ENCODE data around the gene BMP7.

BMP7 gene

DNA sequence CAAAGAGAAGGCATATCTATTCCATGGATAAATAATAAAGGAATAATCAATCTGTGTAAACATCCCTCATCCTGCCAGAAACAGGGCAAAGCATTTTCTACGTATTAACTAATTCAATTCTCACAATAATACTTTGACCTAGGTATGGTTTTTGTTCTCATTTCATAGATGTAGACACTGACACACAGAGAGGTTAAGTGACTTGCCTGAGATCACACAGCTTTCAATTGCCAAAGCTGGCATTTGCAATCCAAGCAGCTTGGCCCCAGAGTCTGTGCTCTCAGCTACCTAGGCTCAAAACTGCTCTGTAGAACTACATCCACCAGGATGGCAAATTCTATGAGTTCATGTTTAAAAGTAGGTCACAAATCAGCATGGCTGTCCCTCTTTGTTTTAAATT is 124.9 kb downstream of the BMP7 start:
- no peak for DNase-seq

- no peak for DNase-seq
Observed at GRCh38 chr20:57140416-57140965, 126.0 kb downstream of the BMP7 start.

- no peak for DNase-seq
Observed at GRCh38 chr20:57139342-57140093, 126.9 kb downstream of the BMP7 start.

- no peak for DNase-seq
Observed at GRCh38 chr20:57138198-57138995, 128.0 kb downstream of the BMP7 start.

GRCh38 chr20:57137676-57138075 is 128.8 kb downstream of the BMP7 start:
- DNase-seq = no peak

- DNase-seq = no peak
Observed at GRCh38 chr20:57136734-57137133, 129.7 kb downstream of the BMP7 start.

GRCh38 chr20:57135875-57136274 is 130.6 kb downstream of the BMP7 start:
- DNase-seq = no peak

GRCh38 chr20:57134804-57135203 is 131.6 kb downstream of the BMP7 start:
- DNase-seq = no peak

DNA sequence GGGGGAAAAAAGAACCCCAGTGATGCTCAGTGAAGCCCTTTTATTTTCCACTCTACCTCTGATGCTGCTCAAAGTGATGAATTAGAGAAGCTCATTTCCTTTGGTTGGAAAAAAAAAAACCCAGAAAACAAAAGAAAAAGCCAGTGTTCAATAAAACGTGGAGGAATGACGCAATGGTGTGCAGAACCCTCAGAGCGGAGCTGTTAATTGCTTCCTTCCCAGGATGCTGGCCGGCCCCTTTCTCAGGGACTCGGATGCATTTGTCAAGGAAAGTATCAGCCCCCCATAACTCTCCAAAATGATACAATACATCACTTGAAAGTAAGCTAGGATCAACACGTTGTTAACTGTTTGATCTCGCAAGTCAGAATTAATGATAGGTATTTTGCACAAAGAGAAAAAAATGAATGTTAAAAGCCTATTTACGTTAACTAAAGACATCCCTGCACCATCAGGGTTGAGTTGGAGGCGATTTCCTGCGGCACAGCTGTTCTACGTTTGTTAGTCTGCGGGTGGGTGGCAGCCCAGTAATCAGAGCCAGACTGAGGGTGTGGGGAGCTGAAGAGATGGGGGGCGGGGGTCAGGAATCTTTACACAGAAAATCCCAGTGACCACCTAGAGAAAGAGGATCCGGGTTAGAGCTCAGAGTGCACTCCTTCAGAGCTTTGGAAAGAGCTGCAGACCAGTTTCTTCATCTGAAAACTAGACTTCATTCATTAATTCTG is 132.4 kb downstream of the BMP7 start:
- DNase-seq = no peak

DNA sequence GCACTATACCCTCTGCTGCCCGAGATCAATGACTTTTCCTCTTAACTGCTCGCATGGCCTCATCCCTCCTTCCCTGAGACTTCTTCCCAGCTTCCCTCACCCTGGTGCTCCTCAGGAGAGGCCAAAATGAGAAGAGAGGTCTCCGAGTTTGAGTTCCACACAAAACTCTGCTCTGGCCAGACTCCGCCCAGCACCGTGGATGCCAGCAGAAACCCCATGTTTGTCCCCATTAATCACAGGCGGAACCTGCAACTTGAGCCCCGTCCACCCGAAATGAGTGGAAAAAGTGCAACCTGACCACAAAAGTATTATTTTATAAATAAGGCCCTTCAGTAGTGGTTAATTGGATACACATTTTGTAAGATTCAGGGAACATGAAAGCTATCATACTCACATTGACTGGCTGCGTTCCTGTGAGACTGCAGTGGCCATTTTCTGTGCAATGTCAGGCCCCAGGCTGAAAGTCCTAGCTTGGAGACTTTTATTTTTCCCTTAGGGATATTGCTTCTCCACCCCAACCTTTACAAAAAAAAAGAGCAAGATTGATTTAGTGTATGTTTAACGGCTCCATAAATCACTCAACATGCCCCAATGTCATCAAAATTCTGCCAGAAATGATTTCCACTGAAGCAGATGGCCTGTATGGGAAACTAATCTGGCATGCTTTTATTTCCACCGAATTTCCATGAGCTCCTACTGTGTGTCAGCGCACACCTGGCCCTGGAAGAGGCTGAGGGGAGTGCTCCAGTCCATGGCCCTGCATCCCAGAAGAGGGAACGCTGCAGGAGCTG is 134.6 kb downstream of the BMP7 start:
- no peak for DNase-seq

DNA sequence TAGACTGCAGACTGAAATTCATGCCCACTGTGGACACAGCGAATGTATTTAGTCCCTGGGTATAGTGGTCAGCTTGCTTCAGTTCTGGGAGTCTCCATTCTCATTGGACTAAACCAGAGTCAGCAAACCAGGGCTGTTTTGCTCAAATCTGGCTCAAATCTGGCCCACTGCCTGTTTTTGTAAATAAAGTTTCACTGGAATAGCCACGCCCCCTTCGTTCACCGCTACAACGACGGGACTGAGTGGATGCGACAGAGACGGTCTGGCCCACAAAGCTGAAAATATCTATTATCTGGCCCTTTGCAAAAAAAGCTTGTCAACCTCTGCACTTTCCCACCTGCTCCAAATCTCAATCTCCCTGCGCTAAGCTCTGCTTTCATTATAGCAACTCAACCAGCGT is 135.4 kb downstream of the BMP7 start:
- no peak for DNase-seq

GRCh38 chr20:57130160-57130772 is 136.2 kb downstream of the BMP7 start:
- no peak for DNase-seq

DNA sequence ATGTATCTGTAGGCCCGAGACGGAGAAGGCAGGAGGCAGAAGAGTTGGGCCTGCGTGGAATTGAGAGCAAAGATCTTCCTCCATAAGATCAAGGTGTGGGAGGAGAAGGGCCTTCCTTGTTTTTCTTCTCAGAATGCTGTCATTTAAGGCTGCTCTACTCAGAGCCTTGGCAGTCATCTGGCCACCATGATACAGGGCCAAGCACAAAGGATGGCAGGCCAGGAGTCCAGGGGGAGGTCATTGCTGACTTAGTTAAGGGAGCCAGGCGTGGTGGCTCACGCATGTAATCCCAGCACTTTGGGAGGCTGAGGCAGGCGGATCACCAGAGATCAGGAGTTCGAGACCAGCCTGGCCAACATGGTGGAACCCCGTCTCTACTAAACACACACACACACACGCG is 137.1 kb downstream of the BMP7 start:
- no peak for DNase-seq

- DNase-seq = no peak
Observed at GRCh38 chr20:57128044-57128757, 138.2 kb downstream of the BMP7 start.

DNA sequence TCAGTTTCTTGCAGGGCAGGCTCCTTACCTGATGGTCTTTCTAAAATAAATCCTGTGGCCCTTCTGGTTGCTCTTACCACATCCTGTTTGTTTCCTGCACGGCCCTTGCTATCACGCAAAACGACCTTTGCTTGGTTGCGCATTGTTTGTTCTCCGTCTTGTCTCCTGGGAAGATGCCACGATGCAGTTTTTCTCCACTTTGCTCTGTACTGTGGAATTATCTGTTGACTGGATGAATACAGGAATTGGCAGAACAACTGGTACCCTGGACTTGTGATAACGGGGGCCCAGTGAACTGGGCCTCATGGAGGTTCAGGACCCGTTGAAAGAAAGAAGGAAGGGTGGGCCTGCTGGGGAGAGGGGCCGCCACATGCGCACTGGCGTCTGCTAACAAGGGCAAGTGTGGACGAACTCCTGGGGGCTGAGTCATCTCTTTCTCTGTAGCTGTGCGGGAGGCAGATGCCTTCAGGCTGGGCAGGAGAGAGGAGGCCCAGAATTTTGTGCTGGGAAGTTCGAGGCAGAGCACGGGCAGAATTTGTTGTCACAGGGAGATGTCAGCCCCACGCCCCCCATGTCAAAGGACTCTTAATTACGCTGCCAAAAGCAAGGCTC is 139.9 kb downstream of the BMP7 start:
- DNase-seq = no peak

GRCh38 chr20:57124800-57125517 is 141.5 kb downstream of the BMP7 start:
- DNase-seq = no peak

GRCh38 chr20:57124366-57124765 is 142.1 kb downstream of the BMP7 start:
- DNase-seq = no peak

GRCh38 chr20:57123504-57123903 is 142.9 kb downstream of the BMP7 start:
- no peak for DNase-seq

DNA sequence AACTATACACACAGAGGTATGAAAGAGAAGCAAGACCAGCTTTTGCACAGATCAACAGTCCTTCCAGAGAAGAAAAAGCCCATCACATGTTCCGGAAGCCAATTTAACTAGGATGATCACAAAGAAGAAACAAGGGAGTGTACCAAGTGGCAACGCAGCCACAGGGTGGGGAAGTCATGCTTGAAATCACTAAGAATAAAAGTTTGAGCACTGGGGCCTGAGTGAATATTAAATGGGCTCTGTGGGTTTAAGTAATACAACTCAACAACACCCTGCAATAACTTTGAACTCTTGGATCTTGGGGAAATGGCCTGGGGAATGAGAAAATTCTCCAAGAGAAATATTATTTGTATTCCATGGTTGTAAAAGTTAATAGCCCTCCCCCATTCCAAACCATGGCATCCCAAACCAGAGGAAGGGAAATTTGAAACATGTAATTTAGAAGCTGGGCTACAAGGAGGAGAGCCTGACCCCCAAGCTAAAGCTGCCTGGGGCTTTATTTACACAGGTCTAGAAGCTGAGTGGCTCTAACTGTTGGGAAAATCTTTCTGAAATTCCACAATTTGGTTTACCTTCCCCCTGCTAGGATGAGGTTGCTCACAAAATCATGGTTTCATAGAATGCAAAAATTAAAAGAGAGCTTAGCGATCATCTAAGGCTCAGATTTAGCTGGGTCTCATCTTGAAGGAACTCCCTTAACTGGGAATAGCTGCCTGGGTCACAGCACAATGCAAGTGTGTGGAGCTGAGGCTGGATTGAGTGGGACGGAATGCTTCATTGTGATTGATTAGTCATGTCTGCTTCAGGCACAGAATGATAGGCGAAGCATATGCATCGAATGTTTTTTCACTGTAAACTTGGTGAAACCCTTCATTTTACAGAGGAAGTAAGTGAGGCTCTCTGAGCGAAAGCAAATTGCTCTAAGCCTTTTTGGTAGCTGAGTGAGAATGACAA is 143.6 kb downstream of the BMP7 start:
- no peak for DNase-seq

All from activated CD4-positive, alpha-beta T cell treated with anti-CD3 and anti-CD28 coated beads, Interleukin-2, amount 50 U/mL, for 4 hours (primary cell).